GM12878 (cell line): ENCODE results near the gene POU2AF2. TPM values are rescaled to one million over a fixed set of nuclear protein-coding genes. Genes with fewer than 3 reads are reported as not detected.

Source experiments
- ATAC-seq: fragments of 200-7000 bp; cut with Tn5 transposase; 3 replicates; pipeline ENCODE4 v1.9.1; 2020; ENCODE audit warnings: mild to moderate bottlenecking, moderate library complexity
- BruUV-seq: library from RNA; stranded (reverse); fragments of 400-500 nt; replicated peaks from 2 replicates; lab custom pipeline; 2021; lab: Mats Ljungman, UMichigan
- CTCF ChIA-PET: fragments of 300-600 bp; sonication (Branson Sonifier 250); formaldehyde crosslinking; extraction: SDS; loops from one replicate; lab custom pipeline; 2021; ENCODE audit warnings: inconsistent platforms; lab: Yijun Ruan, JAX
- POLR2A ChIA-PET: fragments of 350-600 bp; formaldehyde crosslinking; extraction: SDS; loops from one replicate; lab custom pipeline; 2021; ENCODE audit warnings: inconsistent platforms; lab: Charles Lee
- RAD21 ChIA-PET: fragments of 300-600 bp; sonication (Branson Sonifier 250); formaldehyde crosslinking; loops from one replicate; lab custom pipeline; 2023; ENCODE audit warnings: antibody characterized with exemption; ENCODE audit not compliant: unreplicated experiment; lab: Charles Lee
- SMC1A ChIA-PET: fragments of 300-600 bp; sonication (Branson Sonifier 250); formaldehyde crosslinking; loops from one replicate; lab custom pipeline; 2023; ENCODE audit not compliant: unreplicated experiment, uncharacterized antibody; lab: Charles Lee
- DNase-seq: peaks from one replicate; pipeline ENCODE4 v3.0.0-alpha.2; 2011; ENCODE audit warnings: low read depth, low spot score
- FAIRE-seq: peaks from 3 replicates; lab custom pipeline; 2011; peaks lifted over from hg19 to GRCh38; lab: Jason Lieb, UNC
- H2AFZ ChIP-seq: 2 replicates; pipeline ENCODE4 v1.6.0; 2011; ENCODE audit warnings: low read depth, low read length, control low read depth; ENCODE audit not compliant: control insufficient read depth
- H3K27ac ChIP-seq: 2 replicates; pipeline ENCODE4 v1.5.1; 2011; ENCODE audit warnings: control low read depth; ENCODE audit not compliant: control insufficient read depth, insufficient read depth
- H3K27me3 ChIP-seq, 2 experiments: replicated peaks in 1 of 2; 2 replicates each; pipeline versions ENCODE4 v1.6.0 to v1.6.1; 2011; ENCODE audit warnings: low read length in 1 of 2; ENCODE audit not compliant: control insufficient read depth in 2 of 2, insufficient read depth in 2 of 2
- H3K36me3 ChIP-seq, 2 experiments: 2 replicates each; pipeline ENCODE4 v1.5.1; 2011; ENCODE audit warnings: low read length in 1 of 2; ENCODE audit not compliant: control insufficient read depth in 2 of 2, insufficient read depth in 2 of 2
- H3K4me1 ChIP-seq: 2 replicates; pipeline ENCODE4 v1.6.1; 2011; ENCODE audit warnings: mild to moderate bottlenecking, low read length, moderate library complexity, mixed read lengths; ENCODE audit not compliant: control insufficient read depth, insufficient read depth
- H3K4me2 ChIP-seq: 2 replicates; pipeline ENCODE4 v1.6.0; 2011; ENCODE audit warnings: control low read depth; ENCODE audit not compliant: control insufficient read depth, insufficient read depth
- H3K4me3 ChIP-seq: fragments of 200-600 bp; sonication (generic); 2 replicates; pipeline ENCODE4 v1.5.1; 2016
- H3K79me2 ChIP-seq: 2 replicates; pipeline ENCODE4 v1.6.0; 2011; ENCODE audit warnings: low read length; ENCODE audit not compliant: control insufficient read depth, insufficient read depth
- H3K9ac ChIP-seq: 2 replicates; pipeline ENCODE4 v1.8.0; 2011; ENCODE audit warnings: low read length, control low read depth, mixed read lengths; ENCODE audit not compliant: control insufficient read depth, insufficient read depth
- H3K9me3 ChIP-seq: replicated peaks from 3 replicates; pipeline ENCODE4 v1.5.1; 2011; ENCODE audit warnings: mild to moderate bottlenecking, low read length; ENCODE audit not compliant: control insufficient read depth, insufficient read depth
- H4K20me1 ChIP-seq: 2 replicates; pipeline ENCODE4 v1.6.0; 2011; ENCODE audit not compliant: control insufficient read depth, insufficient read depth
- CHD1 ChIP-seq: IDR thresholded peaks from 2 replicates; pipeline ENCODE4 v1.6.1; 2012; ENCODE audit warnings: low read depth, low read length, improper control_type of control experiment
- MTA3 ChIP-seq: IDR thresholded peaks from 2 replicates; pipeline ENCODE4 v1.6.1; 2012; ENCODE audit warnings: low read length, inconsistent platforms, borderline replicate concordance
- MXI1 ChIP-seq: fragments of 150-350 bp; IDR thresholded peaks from 2 replicates; pipeline ENCODE4 v1.6.1; 2011; ENCODE audit warnings: low read depth, mild to moderate bottlenecking, inconsistent platforms, low read length, improper control_type of control experiment
- PAX8 ChIP-seq: fragments of 450-650 bp; IDR thresholded peaks from 2 replicates; pipeline ENCODE4 v1.6.1; 2017; ENCODE audit warnings: mild to moderate bottlenecking, moderate library complexity
- TCF3 ChIP-seq: IDR thresholded peaks from 2 replicates; pipeline ENCODE4 v1.6.1; 2012; ENCODE audit warnings: low read depth, mild to moderate bottlenecking, low read length, borderline replicate concordance; ENCODE audit not compliant: insufficient read depth
- WGBS: methylation state at CpG from one replicate; pipeline ENCODE4 v1.1.6; 2016; ENCODE audit warnings: low lambda C conversion rate; ENCODE audit not compliant: insufficient replicate concordance, insufficient coverage; ENCODE audit errors: missing lambda C conversion rate; 5-methylcytosine and 5-hydroxymethylcytosine counted together
- in situ Hi-C: fragments of 300-500 bp; cut with MboI; formaldehyde crosslinking; loops from 9 replicates; pipeline ENCODE4 v1.14.3; 2018; ENCODE audit warnings: mixed read lengths
- intact Hi-C: fragments of 100-400 bp; cut with micrococcal nuclease; formaldehyde crosslinking; loops from one replicate; pipeline ENCODE4 v1.14.2; 2022; ENCODE audit not compliant: unreplicated experiment
- polyA plus RNA-seq, 11 experiments: library from polyadenylated mRNA; depleted of rRNA in 4 of 11; unstranded in 6 of 11; stranded (reverse) in 5 of 11; fragments of >200 nt; fragmentation: Nextera tagmentation in 4 of 11; fragmentation: Illumina TruSeq in 1 of 11; extraction: Ambion mirVana in 4 of 11; extraction: Trizol in 1 of 11; gene quantifications; 1 replicate in 1 of 11; 2 replicates in 10 of 11; pipeline versions ENCODE4 v1.2.1 to v1.2.3, GENCODE V29; 2011 to 2016; ENCODE audit warnings: inconsistent platforms in 2 of 11, missing spikeins in 2 of 11, low read depth in 1 of 11
- total RNA-seq, 4 experiments: library from RNA; depleted of rRNA in 3 of 4; stranded (reverse); fragments of >200 nt in 3 of 4; fragmentation: Illumina TruSeq in 1 of 4; extraction: Trizol in 1 of 4; gene quantifications; 2 replicates each; pipeline versions ENCODE4 v1.2.1 to v1.2.3, GENCODE V29; 2013 to 2021
- TF ChIP-seq, protein P1 (sequence below): fragments of 450-650 bp; IDR thresholded peaks from 2 replicates; pipeline ENCODE4 v1.6.1; 2017; ENCODE audit warnings: mild to moderate bottlenecking, moderate library complexity

The POU2AF2 gene
- total and polyA plus RNA-seq, 10 of the 15 experiments (the other 5 are each of a cell fraction or from before 2014, with no cell fraction given): not detected

DNA sequence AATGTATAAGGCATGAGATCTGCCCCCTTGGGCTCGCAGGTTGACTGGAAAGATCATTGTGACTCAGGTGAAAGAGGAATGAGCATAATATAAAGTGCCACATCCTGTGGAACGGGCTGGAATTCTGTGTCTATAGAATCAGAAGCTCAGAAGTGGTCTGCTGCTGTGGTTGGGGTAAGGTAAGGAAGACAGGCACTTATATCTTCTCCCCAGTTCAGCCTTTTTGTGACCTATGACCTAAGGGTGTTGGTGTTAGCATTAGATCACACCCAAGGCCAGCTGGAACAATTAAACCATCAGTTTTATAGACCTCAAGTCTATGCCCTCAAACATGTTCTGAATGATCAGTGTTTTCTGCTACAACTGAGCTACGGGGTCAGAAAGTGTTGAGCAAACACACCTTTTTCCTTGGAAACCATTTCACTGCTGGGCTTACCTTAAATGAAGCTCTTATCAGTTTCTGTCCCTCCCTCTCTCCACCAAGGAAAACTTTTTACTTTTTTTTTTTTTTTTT lies 37.1 kb downstream of the POU2AF2 start:
- Histone ChIP-seq H3K27ac (no peak overlapping the region), H3K4me1 (no peaks in the 10 kb centered on the region), H3K79me2 (no peaks in the 10 kb centered on the region), H3K36me3 (no peaks in the 10 kb centered on the region), H4K20me1 (no peaks in the 10 kb centered on the region)
- SMC1A ChIA-PET: interaction anchor here (0.6 to 12.6 kb wide), 28 partner anchors 8 to 1970 kb away, joined by 3 to 455 read pairs (median 4); partner anchors contain the start of gene POU2AF3
- WGBS: 27% methylated on average over 3 of the region's 3 CpGs
- CTCF ChIA-PET: interaction anchor here (0.6 to 13.8 kb wide), 36 partner anchors 8 to 1081 kb away, joined by 3 to 680 read pairs (median 4); no protein-coding TSS in a partner anchor
- no peak for DNase-seq
- TF ChIP-seq, protein P1, sequence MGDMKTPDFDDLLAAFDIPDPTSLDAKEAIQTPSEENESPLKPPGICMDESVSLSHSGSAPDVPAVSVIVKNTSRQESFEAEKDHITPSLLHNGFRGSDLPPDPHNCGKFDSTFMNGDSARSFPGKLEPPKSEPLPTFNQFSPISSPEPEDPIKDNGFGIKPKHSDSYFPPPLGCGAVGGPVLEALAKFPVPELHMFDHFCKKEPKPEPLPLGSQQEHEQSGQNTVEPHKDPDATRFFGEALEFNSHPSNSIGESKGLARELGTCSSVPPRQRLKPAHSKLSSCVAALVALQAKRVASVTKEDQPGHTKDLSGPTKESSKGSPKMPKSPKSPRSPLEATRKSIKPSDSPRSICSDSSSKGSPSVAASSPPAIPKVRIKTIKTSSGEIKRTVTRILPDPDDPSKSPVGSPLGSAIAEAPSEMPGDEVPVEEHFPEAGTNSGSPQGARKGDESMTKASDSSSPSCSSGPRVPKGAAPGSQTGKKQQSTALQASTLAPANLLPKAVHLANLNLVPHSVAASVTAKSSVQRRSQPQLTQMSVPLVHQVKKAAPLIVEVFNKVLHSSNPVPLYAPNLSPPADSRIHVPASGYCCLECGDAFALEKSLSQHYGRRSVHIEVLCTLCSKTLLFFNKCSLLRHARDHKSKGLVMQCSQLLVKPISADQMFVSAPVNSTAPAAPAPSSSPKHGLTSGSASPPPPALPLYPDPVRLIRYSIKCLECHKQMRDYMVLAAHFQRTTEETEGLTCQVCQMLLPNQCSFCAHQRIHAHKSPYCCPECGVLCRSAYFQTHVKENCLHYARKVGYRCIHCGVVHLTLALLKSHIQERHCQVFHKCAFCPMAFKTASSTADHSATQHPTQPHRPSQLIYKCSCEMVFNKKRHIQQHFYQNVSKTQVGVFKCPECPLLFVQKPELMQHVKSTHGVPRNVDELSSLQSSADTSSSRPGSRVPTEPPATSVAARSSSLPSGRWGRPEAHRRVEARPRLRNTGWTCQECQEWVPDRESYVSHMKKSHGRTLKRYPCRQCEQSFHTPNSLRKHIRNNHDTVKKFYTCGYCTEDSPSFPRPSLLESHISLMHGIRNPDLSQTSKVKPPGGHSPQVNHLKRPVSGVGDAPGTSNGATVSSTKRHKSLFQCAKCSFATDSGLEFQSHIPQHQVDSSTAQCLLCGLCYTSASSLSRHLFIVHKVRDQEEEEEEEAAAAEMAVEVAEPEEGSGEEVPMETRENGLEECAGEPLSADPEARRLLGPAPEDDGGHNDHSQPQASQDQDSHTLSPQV: no peak
- no peak for TF ChIP-seq PAX8
- no peak for TF ChIP-seq MTA3
- TF ChIP-seq MXI1: no peak
- no peak for TF ChIP-seq TCF3
- TF ChIP-seq CHD1: no peak
- TF ChIP-seq, all 136 proteins: peak for 0
- RAD21 ChIA-PET: interaction anchor here (0.5 to 7.2 kb wide), 26 partner anchors 11 to 833 kb away, joined by 3 to 322 read pairs (median 3); no protein-coding TSS in a partner anchor
- POLR2A ChIA-PET: interaction anchor here (0.6 to 1.0 kb wide), 4 partner anchors 79 to 141 kb away, joined by 3 to 10 read pairs (median 4); no protein-coding TSS in a partner anchor
- BruUV-seq: no TSS peak
- H3K9ac ChIP-seq: no peak overlapping the region
- ATAC-seq: no peak
- H3K4me2 ChIP-seq: no peak overlapping the region
- intact Hi-C loops: loop anchor here (1.0 to 5.0 kb wide), 5 partner anchors 65 to 164 kb away; partner anchors contain the start of gene POU2AF1
- no peak overlapping the region for H3K4me3 ChIP-seq
- H3K27me3 ChIP-seq: peaks cover 0 to 3% of the 10 kb centered on the region in 2 experiments; a peak in 2 of 4 replicates
- FAIRE-seq: no peak
- in situ Hi-C loops: loop anchor here (5.0 kb wide), 1 partner anchor 140 kb away; no protein-coding TSS in a partner anchor
- H2AFZ ChIP-seq: no peak overlapping the region
- no peaks in the 10 kb centered on the region for H3K9me3 ChIP-seq
